Thoracic aorta (tissue), 2 donors: ENCODE results near the gene KIAA1755. TPM values are rescaled to one million over a fixed set of nuclear protein-coding genes. Genes with fewer than 3 reads are reported as not detected.

ENCODE experiments used
- ATAC-seq: fragments of 150-250 bp; one replicate; pipeline ENCODE4 v1.8.0; 2017; ENCODE audit warnings: low read depth; ENCODE audit not compliant: insufficient number of reproducible peaks, low FRiP score
- DNase-seq: peaks from one replicate; pipeline ENCODE4 v3.0.0-alpha.2; 2020; ENCODE audit warnings: low spot score
- H3K27ac ChIP-seq, 2 donors: fragments of 200-600 bp; sonication (generic); 1 replicate in 1 of 2; 2 replicates in 1 of 2; pipeline ENCODE4 v1.5.1; 2016; ENCODE audit warnings: mild to moderate bottlenecking in 2 of 2, moderate library complexity in 2 of 2
- H3K27me3 ChIP-seq: fragments of 200-600 bp; sonication (generic); replicated peaks from 2 replicates; pipeline ENCODE4 v1.6.0; 2016; ENCODE audit warnings: mild to moderate bottlenecking; ENCODE audit not compliant: insufficient read depth
- H3K36me3 ChIP-seq: fragments of 200-600 bp; sonication (generic); one replicate; pipeline ENCODE4 v1.5.1; 2016
- H3K4me1 ChIP-seq, 2 donors: fragments of 200-600 bp; sonication (generic); 1 replicate in 1 of 2; 2 replicates in 1 of 2; pipeline versions ENCODE4 v1.5.1 to v1.6.0; 2016; ENCODE audit warnings: low read depth in 2 of 2, mild to moderate bottlenecking in 1 of 2; ENCODE audit not compliant: control insufficient read depth in 1 of 2
- H3K4me3 ChIP-seq: fragments of 200-600 bp; sonication (generic); 2 replicates; pipeline ENCODE4 v1.5.1; 2016; ENCODE audit warnings: mild to moderate bottlenecking
- H3K9me3 ChIP-seq: fragments of 200-600 bp; sonication (generic); 2 replicates; pipeline ENCODE4 v1.5.1; 2016
- CTCF ChIP-seq: fragments of 200-600 bp; sonication (generic); IDR thresholded peaks from one replicate; pipeline ENCODE4 v1.5.1; 2019; ENCODE audit warnings: antibody characterized with exemption
- total RNA-seq, 2 donors: library from RNA; depleted of rRNA; stranded (reverse); fragments of >200 nt; gene quantifications; one replicate each; pipeline versions ENCODE4 v1.1.0 to v1.2.3, GENCODE V29; 2016

The KIAA1755 gene
- total RNA-seq, 2 donors from 2014 or later = 11.0 to 45.4 TPM

- TF ChIP-seq CTCF = no peak
- DNase-seq = no peak
- no peak for ATAC-seq
- H3K27me3 ChIP-seq = no peaks in the 10 kb centered on the region
- H3K9me3 ChIP-seq = no peaks in the 10 kb centered on the region
- peaks cover 34 to 59% of the 10 kb centered on the region in 2 donors for H3K4me1 ChIP-seq
- H3K4me3 ChIP-seq = no peak overlapping the region
- H3K27ac ChIP-seq = no peak overlapping the region
- H3K36me3 ChIP-seq = no peaks in the 10 kb centered on the region
Measured at GRCh38 chr20:38269040-38269439, 8.5 kb upstream of the KIAA1755 start.

- Histone ChIP-seq H3K27me3 (no peaks in the 10 kb centered on the region), H3K9me3 (no peaks in the 10 kb centered on the region), H3K36me3 (no peaks in the 10 kb centered on the region), H3K4me1 (peaks cover 34 to 55% of the 10 kb centered on the region in 2 donors), H3K4me3 (no peak overlapping the region), H3K27ac (peak overlapping the region in 1 of 2 donors; percentile 47)
- TF ChIP-seq CTCF = no peak
- no peak for ATAC-seq
- no peak for DNase-seq
Measured at GRCh38 chr20:38267901-38268514, 7.5 kb upstream of the KIAA1755 start.

- ATAC-seq (no peak), DNase-seq (no peak)
- Histone ChIP-seq H3K9me3 (no peaks in the 10 kb centered on the region), H3K4me3 (no peak overlapping the region), H3K27me3 (no peaks in the 10 kb centered on the region), H3K36me3 (no peaks in the 10 kb centered on the region), H3K4me1 (peaks cover 27 to 48% of the 10 kb centered on the region in 2 donors), H3K27ac (no peak overlapping the region)
- no peak for TF ChIP-seq CTCF
Measured at GRCh38 chr20:38267296-38267695, 6.8 kb upstream of the KIAA1755 start.

GRCh38 chr20:38266426-38266825, 5.9 kb upstream of the KIAA1755 start:
- DNase-seq (no peak), ATAC-seq (no peak)
- no peak for TF ChIP-seq CTCF
- Histone ChIP-seq H3K27me3 (no peaks in the 10 kb centered on the region), H3K27ac (no peak overlapping the region), H3K4me1 (peaks cover 19 to 39% of the 10 kb centered on the region in 2 donors), H3K4me3 (no peak overlapping the region), H3K36me3 (no peaks in the 10 kb centered on the region), H3K9me3 (no peaks in the 10 kb centered on the region)

GRCh38 chr20:38262931-38263330, 2.4 kb upstream of the KIAA1755 start:
- Histone ChIP-seq H3K9me3 (no peaks in the 10 kb centered on the region), H3K4me1 (peaks cover 0 to 25% of the 10 kb centered on the region in 2 donors), H3K27me3 (no peaks in the 10 kb centered on the region), H3K4me3 (no peak overlapping the region), H3K27ac (no peak overlapping the region), H3K36me3 (no peaks in the 10 kb centered on the region)
- TF ChIP-seq CTCF = no peak
- DNase-seq = no peak
- no peak for ATAC-seq
